ENCODE results near the gene TRPM3.
"Not testable (repeated sequence)": the region's sequence is repeated elsewhere in the genome, so short reads cannot be mapped to it uniquely, and the experiment has no call there.

The TRPM3 gene

DNA sequence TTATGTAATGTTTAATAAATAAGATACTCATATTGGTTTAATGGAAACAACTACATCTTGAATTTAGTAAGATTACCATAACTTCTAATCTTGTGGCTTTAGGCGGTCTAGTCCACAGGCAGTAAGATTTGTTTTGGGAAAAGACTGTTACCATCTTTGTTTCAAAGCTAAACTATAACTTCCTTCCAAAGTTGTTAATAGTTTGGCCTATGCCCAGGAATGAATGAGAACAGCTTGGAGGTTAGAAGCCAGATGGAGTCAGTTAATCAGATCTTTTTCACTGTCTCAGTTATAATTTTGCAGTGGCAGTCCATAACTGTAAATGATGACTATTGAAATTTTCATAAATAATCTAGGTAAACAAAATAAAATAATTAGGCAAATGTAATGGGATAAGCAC lies 465.1 kb downstream of the TRPM3 start:
- no peak for DNase-seq (ENCODE audit: low read depth)

DNA sequence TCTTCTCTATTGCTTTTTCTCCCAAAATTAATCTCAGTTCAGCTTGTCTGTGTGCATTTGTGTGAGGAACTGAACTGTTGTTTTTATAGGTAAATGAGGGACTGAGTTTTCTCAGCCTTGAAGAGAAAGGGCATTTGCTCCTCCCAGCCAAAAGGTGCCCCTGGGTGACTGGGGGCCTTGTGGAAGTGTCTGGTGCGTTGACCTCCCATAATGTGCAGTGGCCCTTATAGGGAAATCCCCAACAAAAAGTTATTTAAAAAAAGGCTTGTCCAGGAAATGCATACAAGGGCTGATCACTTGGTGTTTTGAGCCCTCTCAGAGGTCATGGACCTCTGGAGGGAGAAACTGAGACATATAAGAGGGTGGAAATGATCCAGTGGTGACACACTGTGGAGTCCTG lies 467.3 kb downstream of the TRPM3 start:
- DNase-seq (ENCODE audit: low read depth): no peak

DNA sequence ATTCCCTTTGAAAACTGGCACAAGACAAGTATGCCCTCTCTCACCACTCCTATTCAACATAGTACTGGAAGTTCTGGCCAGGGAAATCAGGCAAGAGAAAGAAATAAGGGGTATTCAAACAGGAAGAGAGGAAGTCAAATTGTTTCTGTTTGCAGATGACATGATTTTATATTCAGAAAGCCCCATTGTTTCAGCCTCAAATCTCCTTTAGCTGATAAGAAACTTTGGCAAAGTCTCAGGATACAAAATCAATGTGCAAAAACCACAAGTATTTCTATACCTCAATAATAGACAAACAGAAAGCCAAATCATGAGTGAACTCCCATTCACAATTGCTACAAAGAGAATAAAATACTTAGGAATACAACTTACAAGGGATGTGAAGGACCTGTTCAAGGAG lies 476.8 kb downstream of the TRPM3 start:
- DNase-seq (ENCODE audit: low read depth): not testable (repeated sequence)

DNA sequence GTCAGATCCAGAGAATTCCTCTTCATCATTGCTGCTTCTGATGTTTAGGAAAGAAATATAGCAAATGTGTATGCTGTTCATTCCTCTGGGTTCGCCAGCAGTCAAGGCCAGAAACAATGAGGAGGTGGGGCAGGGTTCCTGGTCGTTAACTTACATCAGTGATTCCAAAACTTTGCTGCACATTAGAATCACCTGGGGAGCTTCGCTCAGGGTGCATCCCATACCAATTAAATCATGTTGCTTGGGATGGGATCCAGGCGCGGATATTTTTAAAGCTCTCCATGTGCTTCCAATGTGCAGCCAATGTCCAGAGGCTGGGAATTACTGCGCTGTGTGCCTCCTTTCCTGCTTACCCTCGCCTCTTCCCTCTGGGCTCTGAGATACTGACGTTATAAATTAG lies 479.1 kb downstream of the TRPM3 start:
- DNase-seq (ENCODE audit: low read depth): no peak

DNA sequence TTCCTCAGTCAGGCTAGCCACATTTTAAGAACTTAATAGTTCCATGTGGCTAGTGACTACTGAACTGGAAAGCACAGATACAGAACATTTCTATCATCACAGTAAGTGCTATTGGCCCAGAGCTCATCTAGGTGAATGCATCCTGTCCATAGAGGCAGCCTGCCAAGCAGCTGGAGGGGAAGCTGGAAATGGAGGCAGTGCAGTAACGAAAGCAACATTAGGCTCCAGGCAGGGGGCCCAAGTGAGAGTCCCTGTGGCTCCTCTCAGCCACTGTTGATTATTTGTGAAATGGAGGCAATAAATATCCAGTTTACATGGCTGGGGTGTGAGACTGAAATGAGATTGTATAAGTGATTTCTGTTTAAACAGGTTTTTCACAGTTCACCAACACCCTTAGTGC lies 479.8 kb downstream of the TRPM3 start:
- DNase-seq (ENCODE audit: low read depth): no peak

DNA sequence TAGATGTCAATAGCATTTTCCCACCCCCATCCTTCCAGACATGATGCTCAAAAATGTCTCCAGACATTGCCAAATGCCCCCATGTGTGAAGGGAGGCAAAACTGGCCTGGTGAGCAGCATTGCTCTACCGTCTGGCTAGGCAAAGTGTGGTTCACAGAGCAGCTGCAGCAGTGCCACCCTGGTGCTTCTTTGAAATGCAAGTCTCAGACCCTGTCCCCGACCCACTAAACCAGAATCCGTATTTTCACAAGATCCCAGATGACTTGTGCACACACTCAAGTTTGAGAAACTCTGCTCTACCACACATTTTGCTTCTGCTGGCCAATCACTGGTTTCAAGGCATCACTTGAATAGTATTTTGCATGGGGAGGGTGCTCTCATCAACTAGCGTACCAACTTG lies 480.4 kb downstream of the TRPM3 start:
- no peak for DNase-seq (ENCODE audit: low read depth)

DNA sequence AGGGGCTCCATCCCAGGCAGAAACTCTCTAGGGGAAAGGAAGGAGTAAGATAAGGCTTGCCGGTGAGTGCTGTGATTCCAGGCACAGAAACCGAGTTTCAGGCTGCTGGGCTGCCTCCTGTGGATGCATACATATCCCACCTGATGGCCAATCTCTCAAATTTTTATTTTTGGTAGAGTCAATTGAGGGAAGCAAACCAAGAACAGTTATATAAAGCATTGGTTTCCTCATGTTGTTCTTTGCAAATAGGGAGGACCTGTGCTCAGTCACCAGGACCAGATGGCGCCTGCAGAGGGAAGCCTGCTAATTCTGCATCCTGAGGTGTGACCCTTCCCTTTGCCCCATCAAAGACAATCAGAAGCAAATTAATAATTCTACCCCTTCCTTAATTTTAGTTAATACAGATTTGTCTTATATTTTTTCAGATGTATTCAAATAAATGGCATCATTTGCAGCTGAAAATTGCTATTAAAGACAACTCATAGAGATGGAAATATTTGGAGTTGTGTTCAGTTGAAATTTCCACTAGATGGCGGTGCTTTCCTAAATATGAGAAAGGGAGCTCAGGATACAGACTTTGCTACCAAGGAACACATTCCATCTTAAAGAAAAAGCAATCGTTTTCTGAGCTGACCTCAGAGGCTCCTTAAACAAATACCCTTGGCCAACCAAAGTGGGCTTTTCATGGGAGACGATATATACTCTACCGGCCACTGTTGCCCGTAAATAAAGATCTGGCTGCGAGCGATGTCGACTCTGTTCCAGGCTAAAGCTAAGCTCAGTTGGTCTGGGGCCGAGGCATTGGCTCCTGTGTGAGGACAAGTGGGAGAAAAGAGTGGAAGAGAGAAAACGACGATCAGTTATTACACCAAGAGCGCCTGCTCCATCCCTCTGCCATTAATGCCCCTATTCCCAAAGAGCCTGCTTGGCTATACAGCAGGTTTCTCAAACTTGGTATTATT lies 481.3 kb downstream of the TRPM3 start:
- no peak for DNase-seq (ENCODE audit: low read depth)

DNA sequence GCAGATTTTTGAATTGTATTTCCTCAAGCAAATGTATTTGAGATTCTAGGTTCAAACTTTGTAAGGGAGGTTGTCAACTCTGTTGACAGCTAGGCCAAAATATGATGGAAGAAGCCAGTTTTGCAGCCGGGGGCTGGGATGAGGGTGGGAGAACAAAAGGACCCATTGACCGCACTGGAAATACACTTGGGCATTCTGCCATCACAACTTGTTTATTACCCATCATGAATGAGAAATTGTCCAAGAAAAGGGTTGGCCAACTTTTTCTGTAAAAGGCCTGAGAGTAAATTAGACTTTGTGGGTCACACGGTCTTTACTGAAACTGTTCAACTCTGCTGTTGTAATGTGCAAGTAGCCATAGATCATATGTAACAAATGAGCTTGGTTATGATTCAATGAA lies 485.6 kb downstream of the TRPM3 start:
- no peak for DNase-seq (ENCODE audit: low read depth)

DNA sequence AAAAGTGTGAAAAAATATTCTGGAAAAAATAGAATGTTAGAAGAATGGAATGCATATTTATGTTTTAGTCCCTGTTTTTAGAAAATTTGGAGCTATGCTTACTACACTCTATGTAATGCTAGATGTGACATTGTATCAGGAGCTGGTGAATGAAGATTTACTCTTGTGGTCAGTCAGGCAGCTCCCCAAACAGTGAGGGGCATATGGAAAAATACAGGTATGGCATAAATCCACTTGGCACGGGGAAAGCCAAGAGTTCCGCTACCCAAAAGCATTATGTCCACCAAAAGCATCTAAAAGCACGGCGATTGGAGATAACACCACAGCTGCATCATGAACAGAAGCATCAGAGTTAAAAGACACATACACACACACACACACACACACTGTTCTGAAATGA lies 486.7 kb downstream of the TRPM3 start:
- DNase-seq (ENCODE audit: low read depth): no peak

DNA sequence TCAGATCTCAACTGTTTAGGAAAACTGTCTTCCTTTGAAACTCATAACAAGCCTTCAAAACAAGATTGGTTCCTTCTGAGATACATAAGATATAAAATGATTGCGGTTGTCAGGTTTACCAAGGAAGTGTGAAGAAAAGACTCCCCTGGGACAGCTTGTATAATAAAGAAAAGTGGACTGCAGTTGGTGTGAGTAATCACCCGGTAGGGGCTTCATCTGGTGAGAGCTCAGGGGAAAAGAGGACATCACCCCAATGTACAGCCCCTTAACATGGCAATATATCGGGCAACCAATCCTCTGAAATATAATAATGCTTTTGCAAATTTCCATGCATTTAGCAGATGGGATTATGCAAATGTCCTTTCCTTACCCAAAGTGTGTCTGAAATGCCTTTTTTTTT lies 490.4 kb downstream of the TRPM3 start:
- no peak for DNase-seq (ENCODE audit: low read depth)

DNA sequence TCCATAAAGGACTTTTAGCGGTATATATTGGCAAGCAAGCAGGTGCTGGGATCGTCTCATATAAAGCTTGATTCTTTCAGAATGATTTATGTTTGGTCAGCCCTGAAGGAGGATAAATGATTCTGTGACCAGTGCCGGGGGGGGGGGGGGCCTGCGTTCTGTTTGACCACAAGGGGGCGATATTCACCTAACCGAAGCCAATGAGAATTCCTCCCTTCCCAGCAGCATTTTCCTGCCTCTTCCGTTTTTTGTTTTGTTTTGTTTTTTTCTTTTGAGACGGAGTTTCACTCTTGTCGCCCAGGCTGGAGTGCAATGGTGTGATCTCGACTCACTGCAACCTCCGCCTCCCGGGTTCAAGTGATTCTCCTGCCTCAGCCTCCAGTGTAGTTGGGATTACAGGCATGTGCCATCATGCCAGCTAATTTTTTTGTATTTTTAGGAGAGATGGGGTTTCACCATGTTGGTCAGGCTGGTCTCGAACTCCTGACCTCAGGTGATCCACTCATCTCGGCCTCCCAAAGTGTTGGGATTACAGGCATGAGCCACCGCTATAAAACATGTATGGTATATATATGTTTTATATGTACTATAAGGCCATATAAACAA lies 492.2 kb downstream of the TRPM3 start:
- not testable (repeated sequence) for DNase-seq (ENCODE audit: low read depth)

DNA sequence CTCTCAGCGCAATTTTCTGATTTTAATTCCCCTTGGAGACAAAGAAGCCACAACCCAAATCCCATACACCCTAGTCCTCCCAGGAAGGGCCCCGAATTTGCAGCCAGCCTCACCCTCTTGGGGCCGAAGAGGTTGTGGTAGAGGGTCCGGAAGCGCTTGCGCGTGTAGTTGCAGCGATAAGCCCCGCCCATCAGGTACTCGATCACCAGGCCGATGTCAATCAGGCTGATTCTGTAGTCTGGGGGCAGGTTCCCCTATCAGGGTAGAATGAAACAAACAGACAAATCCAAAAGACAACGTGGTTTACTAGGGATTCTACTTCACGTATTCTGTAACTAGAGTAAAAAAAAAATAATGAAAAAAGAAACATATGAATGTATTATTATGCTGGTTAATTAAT lies 496.3 kb downstream of the TRPM3 start:
- no peak for DNase-seq (ENCODE audit: low read depth)

DNA sequence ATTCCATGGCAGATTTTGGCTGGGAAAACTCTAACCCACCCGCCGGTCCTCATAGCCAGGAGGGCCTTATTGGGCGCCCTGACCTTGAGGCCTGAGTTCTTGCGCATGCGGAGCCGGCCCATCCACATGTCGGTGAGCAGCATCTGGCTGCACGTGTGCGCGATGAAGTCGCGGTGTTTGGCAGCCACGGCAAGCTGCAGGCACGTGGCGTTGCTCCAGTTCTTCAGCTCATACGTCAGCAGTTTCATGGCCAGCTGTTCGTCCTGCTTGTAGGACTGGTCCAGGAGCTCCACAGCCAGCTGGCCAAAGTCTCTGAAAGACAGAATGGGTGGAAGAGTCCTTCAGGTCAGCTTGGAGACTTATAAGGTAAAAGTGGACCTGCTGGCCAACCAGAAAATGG lies 502.6 kb downstream of the TRPM3 start:
- DNase-seq (ENCODE audit: low read depth): no peak

DNA sequence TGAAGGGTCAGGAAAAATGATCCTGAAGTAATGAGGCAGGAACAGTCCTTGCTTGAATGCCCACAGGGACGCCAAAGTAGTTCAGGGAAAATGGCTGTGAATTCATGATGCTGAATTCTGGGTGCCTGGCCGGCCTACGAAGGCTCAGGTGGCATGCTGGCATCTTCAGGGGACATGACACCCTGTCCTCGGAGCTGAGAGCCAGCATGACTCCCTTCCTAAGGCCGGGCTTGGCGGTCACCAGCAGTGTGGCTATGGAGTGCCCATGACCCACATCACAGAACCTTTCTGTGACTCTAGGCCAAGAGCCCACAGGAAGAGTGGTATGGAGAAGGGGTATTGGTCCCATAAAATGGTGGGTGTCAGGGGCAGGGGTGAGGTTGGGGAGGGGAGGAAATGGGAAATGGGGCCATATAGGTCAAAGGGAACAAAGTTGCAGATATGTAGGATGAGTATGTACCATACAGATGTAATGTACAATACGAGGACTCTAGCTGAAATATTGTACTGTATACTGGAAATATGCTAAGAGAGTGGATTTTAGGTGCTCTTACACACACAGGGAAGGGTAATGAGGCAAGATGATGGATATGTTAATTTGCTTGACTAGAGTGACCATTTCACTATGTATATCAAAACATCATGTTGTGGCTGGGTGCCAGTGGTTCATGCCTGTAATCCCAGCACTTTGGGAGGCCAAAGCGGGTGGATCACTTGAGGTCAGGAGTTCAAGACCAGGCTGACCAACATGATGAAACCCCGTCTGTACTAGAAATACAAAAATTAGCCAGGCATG lies 504.2 kb downstream of the TRPM3 start:
- no peak for DNase-seq (ENCODE audit: low read depth)

DNA sequence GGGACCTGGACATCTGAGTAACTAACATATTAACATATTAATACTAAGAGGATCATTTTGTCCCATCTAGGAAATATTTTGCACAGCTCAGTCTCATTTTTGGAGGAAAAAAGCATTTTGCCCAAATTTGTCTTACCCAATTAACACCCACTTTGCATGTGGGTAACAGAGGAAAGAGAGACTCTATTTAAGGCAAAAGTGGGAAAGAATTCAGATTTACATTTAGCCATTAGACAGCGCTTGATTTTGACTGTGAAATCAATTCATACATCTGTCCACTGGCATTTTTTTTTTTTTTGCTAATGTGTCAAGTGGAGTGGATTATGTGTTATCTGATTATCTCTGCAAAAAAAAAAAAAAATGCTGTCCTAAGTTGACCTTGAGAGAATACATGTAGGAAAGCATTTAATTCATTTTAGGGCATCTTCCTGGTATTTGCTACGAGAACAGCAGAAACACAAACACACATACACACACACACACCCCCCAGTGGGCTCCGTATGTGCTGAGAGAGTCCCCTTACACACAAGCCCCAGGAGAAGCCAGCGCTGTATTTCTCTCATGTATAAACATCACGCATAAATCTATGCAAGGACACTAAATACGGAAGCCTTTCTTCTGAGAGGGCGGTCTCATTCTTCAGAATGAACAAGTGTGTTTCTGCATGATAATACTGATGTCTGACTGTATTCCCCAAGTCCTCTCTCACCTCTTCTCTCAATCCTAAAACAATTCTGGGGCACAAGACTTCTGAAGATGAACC lies 505.0 kb downstream of the TRPM3 start:
- DNase-seq (ENCODE audit: low read depth): no peak

DNA sequence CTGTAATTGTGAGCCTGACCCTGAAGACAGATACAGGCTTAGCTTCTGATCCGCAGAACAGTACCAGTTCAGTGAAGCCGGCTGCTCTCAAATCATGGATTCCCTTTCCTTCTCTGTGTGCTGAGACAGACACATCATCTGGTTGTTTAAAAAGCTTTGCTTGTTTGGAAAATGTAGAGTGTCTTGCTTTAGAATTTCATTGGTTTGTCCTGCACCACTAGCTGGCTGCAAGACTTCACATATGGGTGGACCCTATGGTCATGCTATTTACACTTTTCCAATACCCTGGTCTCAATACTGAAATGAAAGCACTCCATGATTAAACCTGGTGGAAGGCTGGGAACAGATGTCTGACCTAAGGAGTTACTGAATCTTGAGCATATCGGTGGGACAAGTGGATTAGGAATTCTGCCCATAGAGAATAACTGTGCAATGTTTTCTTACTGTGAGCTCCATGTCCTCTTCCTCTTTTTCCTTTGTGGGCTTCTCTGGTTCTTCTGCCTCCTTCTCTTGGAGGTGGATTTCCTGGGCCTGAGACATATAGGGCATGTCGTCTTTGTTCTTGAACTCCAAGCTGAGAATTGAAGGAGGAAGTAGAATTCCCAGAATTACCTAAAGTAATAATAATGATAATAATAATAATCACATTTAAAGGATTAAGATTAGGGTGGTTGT lies 505.8 kb downstream of the TRPM3 start:
- no peak for DNase-seq (ENCODE audit: low read depth)

DNA sequence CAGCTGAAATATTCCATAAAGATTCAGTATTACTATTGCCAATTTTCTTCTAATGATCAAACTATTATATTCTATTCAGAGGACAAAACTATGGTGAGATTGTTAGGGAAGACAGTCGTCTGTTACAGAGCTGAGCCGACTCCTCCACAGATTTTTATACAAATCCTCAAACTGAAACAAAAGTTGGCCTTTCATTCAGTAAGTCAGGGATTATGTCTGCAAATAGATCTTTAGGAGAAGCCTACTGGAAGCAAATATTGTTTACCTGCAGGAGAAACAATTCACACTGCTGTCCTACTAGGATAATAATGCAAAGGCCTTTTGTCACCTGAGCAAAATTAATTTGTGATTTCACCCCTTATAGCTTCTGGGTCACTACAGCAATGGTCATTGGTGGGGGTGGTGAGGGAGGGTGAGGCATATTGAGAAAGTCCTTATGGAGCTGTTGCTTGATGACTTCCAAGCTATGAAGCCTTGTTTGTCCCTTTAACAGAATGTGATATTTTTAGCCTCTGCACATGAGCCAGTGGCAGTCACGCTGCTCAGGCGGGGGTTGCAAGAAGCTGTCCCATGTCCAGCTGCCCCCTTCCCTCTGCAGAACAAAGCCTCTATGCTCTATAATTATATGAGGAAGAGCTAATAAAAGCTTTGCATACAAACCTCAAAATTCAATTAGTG lies 506.5 kb downstream of the TRPM3 start:
- DNase-seq (ENCODE audit: low read depth): no peak

DNA sequence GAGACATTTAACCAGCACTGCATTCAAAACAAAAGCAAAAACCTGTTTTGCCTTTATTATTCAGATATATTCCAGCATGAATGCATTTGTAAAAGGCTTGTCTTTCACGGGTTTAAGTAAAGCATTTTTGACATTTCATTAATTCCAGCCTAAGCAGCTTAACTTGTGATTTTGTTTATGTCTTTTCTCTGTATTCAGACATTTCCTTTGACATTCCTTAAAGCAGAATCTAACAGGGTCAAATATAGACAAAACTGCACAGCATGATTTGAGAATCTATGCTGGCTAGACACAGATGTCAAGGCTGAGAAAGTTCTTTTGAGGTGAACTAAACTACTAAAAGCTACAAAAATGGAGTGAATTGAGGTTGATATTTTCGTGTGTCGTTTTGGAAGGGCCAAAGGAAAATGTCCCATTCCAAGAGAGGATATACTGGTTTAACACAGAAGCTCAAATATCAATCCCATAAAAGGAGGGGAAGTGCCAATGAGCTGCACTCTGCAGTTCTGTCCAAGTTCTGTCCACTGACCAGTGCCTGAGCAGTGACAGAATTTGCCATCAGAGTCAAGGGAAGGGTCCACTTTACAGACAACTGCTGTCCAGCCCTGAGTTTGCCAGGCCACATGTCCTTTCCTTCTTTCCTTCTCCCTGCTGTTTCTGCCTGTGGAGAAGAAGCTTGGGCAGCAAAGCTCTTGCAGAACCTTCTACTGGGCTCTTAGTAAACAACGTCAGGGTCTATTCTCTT lies 508.2 kb downstream of the TRPM3 start:
- DNase-seq (ENCODE audit: low read depth): no peak

DNA sequence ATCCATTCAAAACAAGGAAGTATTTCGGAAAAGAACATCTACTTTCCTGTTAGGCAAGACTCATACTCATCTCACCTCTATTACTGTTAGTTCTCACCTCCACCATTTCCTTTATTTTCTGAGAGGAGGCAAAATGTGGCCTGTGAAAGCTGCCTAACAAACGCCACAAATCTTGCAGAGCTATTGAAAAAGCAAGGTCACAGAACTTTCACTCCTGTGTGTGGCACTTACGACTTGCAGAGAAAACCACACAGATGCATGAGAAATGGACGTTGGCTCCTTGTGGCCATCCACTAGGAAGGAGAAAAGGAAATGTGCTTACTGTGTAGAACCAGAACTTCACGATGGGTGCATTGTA lies 511.2 kb downstream of the TRPM3 start:
- no peak for DNase-seq (ENCODE audit: low read depth)

DNA sequence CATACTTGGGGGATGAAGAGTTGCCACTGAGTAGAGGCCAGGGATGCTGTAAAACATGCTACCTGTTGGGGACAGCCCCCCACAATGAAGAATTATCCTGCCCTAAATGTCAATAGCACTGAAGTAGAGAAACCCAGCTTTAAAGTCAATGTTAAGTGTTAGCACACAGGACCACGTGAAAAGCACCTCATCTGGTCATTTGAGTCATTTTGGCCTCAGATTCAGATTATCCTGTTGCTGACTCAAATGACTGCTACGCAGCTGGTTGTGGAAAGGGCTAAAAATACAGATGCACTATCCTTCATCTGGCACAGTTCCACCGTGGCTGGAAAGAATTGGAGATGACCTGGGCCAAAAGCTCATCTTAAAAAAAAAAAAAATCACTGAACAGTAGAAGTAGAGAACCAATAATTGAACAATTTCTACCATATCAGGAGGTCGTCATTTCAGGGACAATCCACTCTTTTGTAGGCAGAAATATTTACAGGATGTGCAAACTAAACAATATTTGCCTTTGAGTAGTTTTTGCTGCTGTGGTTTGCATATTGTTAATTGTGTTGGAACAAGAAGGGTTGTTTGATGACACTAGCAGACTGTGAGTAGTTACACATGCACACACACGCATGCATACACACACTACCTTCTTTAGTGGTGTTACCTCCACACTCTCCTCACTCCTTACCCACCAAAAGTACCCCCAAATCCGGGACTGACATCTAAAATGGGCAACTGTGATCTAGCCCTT lies 511.7 kb downstream of the TRPM3 start:
- no peak for DNase-seq (ENCODE audit: low read depth)
